LNCaP clone FGC (cell line): ENCODE data around the gene KPNA3.
"Not testable (repeated sequence)": the region's sequence is repeated elsewhere in the genome, so short reads cannot be mapped to it uniquely, and the experiment has no call there.

Experiments
- DNase-seq: peaks from one replicate; pipeline ENCODE4 v3.0.0-alpha.2; 2011; ENCODE audit warnings: low read depth
- H3K4me3 ChIP-seq: 2 replicates; pipeline ENCODE4 v1.5.1; 2011; ENCODE audit warnings: mild to moderate bottlenecking, low read depth, low read length, control low read depth
- CTCF ChIP-seq: IDR thresholded peaks from 2 replicates; pipeline ENCODE4 v1.5.1; 2012; ENCODE audit warnings: mild to moderate bottlenecking; ENCODE audit not compliant: control insufficient read depth, insufficient read depth; ENCODE audit errors: extremely low read depth

KPNA3 gene

GRCh38 chr13:49774376-49775005, 18.0 kb downstream of the KPNA3 start:
- DNase-seq, result no peak
- H3K4me3 ChIP-seq, result no peak overlapping the region
- no peak for TF ChIP-seq CTCF

GRCh38 chr13:49772828-49773227, 19.7 kb downstream of the KPNA3 start:
- no peak for TF ChIP-seq CTCF
- peak; percentile 45 for DNase-seq
- no peak overlapping the region for H3K4me3 ChIP-seq

GRCh38 chr13:49761811-49762210, 30.7 kb downstream of the KPNA3 start:
- not testable (repeated sequence) for DNase-seq, H3K4me3 ChIP-seq

GRCh38 chr13:49760558-49760957, 31.9 kb downstream of the KPNA3 start:
- TF ChIP-seq CTCF, result no peak
- DNase-seq, result no peak
- H3K4me3 ChIP-seq, result no peak overlapping the region

- no peak for TF ChIP-seq CTCF
- no peak for DNase-seq
Observed at GRCh38 chr13:49759503-49759902, 33.0 kb downstream of the KPNA3 start.

GRCh38 chr13:49756263-49756662, 36.2 kb downstream of the KPNA3 start:
- no peak overlapping the region for H3K4me3 ChIP-seq
- TF ChIP-seq CTCF, result no peak
- DNase-seq, result no peak

More at GRCh38 chr13:49759503-49759902, 33.0 kb downstream of the KPNA3 start:
- no peak overlapping the region for H3K4me3 ChIP-seq

GRCh38 chr13:49754146-49754545, 38.3 kb downstream of the KPNA3 start:
- TF ChIP-seq CTCF, result no peak
- no peak overlapping the region for H3K4me3 ChIP-seq
- DNase-seq, result no peak
